Measurements from ENCODE around the gene CERS3.

The CERS3 gene

GRCh38 chr15:100373120-100373896 is 155.4 kb downstream of the CERS3 start:
- ChIA-PET POLR2A (no interaction called here), CTCF (interaction anchor here (0.8 kb wide), 1 partner anchor 23 kb away, joined by 3 read pairs; no protein-coding TSS in a partner anchor)
- no peak for TF ChIP-seq CTCF (IDR thresholded peaks at IDR 0.05; ENCODE audit: control extremely low read depth, extremely low read depth, low read depth, missing control alignments)
- no peak for DNase-seq (ENCODE audit: extremely low spot score)

- no peak for TF ChIP-seq CTCF (IDR thresholded peaks at IDR 0.05; ENCODE audit: control extremely low read depth, extremely low read depth, low read depth, missing control alignments)
- POLR2A ChIA-PET: no interaction called here
- CTCF ChIA-PET: interaction anchor here (0.8 kb wide), 1 partner anchor 22 kb away, joined by 3 read pairs; no protein-coding TSS in a partner anchor
- DNase-seq (ENCODE audit: extremely low spot score): no peak
Observed at GRCh38 chr15:100372739-100373119, 156.0 kb downstream of the CERS3 start.

- no peak for TF ChIP-seq CTCF (IDR thresholded peaks at IDR 0.05; ENCODE audit: control extremely low read depth, extremely low read depth, low read depth, missing control alignments)
- no peak for DNase-seq (ENCODE audit: extremely low spot score)
- CTCF ChIA-PET: interaction anchor here (0.8 to 1.5 kb wide), 2 partner anchors 10 to 28 kb away, joined by 3 read pairs; no protein-coding TSS in a partner anchor
- POLR2A ChIA-PET: no interaction called here
Observed at GRCh38 chr15:100355342-100355741, 173.4 kb downstream of the CERS3 start.

- no peak for DNase-seq (ENCODE audit: extremely low spot score)
- no peak for TF ChIP-seq CTCF (IDR thresholded peaks at IDR 0.05; ENCODE audit: control extremely low read depth, extremely low read depth, low read depth, missing control alignments)
- ChIA-PET POLR2A (no interaction called here), CTCF (interaction anchor here (1.3 kb wide), 1 partner anchor 30 kb away, joined by 3 read pairs; no protein-coding TSS in a partner anchor)
Observed at GRCh38 chr15:100353449-100353848, 175.3 kb downstream of the CERS3 start.

- POLR2A ChIA-PET: no interaction called here
- no peak for DNase-seq (ENCODE audit: extremely low spot score)
Observed at GRCh38 chr15:100350434-100351226, 178.1 kb downstream of the CERS3 start.

More at GRCh38 chr15:100350434-100351226, 178.1 kb downstream of the CERS3 start:
- CTCF ChIA-PET: interaction anchor here (0.7 to 4.2 kb wide), 34 partner anchors 8 to 657 kb away, joined by 3 to 77 read pairs (median 6); partner anchors contain the start of gene ADAMTS17
- no peak for TF ChIP-seq CTCF (IDR thresholded peaks at IDR 0.05; ENCODE audit: control extremely low read depth, extremely low read depth, low read depth, missing control alignments)
